HCT116 (cell line): ENCODE results near the gene FOXB2. TPM values are rescaled to one million over a fixed set of nuclear protein-coding genes. Genes with fewer than 3 reads are reported as not detected.

Experiments used
- ATAC-seq: fragments of 200-7000 bp; cut with Tn5 transposase; 2 replicates; pipeline ENCODE4 v1.9.1; 2020; ENCODE audit warnings: mild to moderate bottlenecking, moderate library complexity
- BruUV-seq: library from RNA; stranded (reverse); fragments of 400-500 nt; replicated peaks from 2 replicates; lab custom pipeline; 2021; lab: Mats Ljungman, UMichigan
- CTCF ChIA-PET: fragments of 300-600 bp; sonication (Branson Sonifier 250); formaldehyde crosslinking; loops from one replicate; lab custom pipeline; 2021; ENCODE audit warnings: antibody characterized with exemption; lab: Charles Lee
- POLR2A ChIA-PET: fragments of 300-600, 350-600 bp; sonication (Branson Sonifier 250); formaldehyde crosslinking; loops from one replicate; lab custom pipeline; 2021; ENCODE audit warnings: antibody characterized with exemption; lab: Charles Lee
- RAD21 ChIA-PET, 2 experiments: fragments of 300-600 bp; sonication (Branson Sonifier 250); formaldehyde crosslinking; loops; one replicate each; lab custom pipeline; 2023; ENCODE audit warnings: low total read pairs in 2 of 2; ENCODE audit not compliant: uncharacterized antibody in 2 of 2, unreplicated experiment in 2 of 2, low non-redundant PET in 1 of 2; lab: Charles Lee
- DNase-seq: peaks from one replicate; pipeline ENCODE4 v3.0.0-alpha.2; 2010; ENCODE audit warnings: low read depth, low spot score
- H2AFZ ChIP-seq: fragments of 200-600 bp; shearing (Covaris generic), sonication (generic); 2 replicates; pipeline ENCODE4 v1.6.1; 2017; ENCODE audit warnings: low read depth, mixed run types, mixed read lengths, antibody characterized with exemption, low read length; ENCODE audit not compliant: poor library complexity, severe bottlenecking
- H3K27ac ChIP-seq: 2 replicates; pipeline ENCODE4 v1.5.1; 2012; ENCODE audit warnings: low read depth, low read length
- H3K27me3 ChIP-seq: fragments of 200-600 bp; sonication (generic); 2 replicates; pipeline ENCODE4 v1.6.1; 2016; ENCODE audit warnings: mixed run types, low read length, mixed read lengths; ENCODE audit not compliant: insufficient read depth
- H3K36me3 ChIP-seq, 2 experiments: fragments of 200-500 bp in 1 of 2; fragments of 200-600 bp in 1 of 2; sonication (Bioruptor generic) in 1 of 2; sonication (generic) in 1 of 2; 2 replicates each; pipeline versions ENCODE4 v1.5.1 to v1.6.1; 2014 to 2016; ENCODE audit warnings: low read length in 2 of 2, inconsistent platforms in 1 of 2, mixed read lengths in 1 of 2, mixed run types in 1 of 2; ENCODE audit not compliant: insufficient read depth in 2 of 2, control insufficient read depth in 1 of 2
- H3K4me1 ChIP-seq, 2 experiments: fragments of 200-600 bp in 1 of 2; sonication (generic) in 1 of 2; 2 replicates each; pipeline versions ENCODE4 v1.5.1 to v1.6.1; 2012 to 2017; ENCODE audit warnings: low read length in 2 of 2, inconsistent platforms in 1 of 2, mild to moderate bottlenecking in 1 of 2, mixed read lengths in 1 of 2, mixed run types in 1 of 2, moderate library complexity in 1 of 2; ENCODE audit not compliant: insufficient read depth in 2 of 2, control insufficient read depth in 1 of 2
- H3K4me2 ChIP-seq: fragments of 200-600 bp; sonication (generic); 2 replicates; pipeline ENCODE4 v1.6.1; 2017; ENCODE audit warnings: mixed run types, low read length, mixed read lengths
- H3K4me3 ChIP-seq, 2 experiments: fragments of 200-600 bp in 1 of 2; sonication (generic) in 1 of 2; replicated peaks in 1 of 2; 2 replicates each; pipeline ENCODE4 v1.5.1; 2011 to 2016; ENCODE audit warnings: low read length in 2 of 2, control low read depth in 1 of 2, low read depth in 1 of 2, mild to moderate bottlenecking in 1 of 2, mixed read lengths in 1 of 2, mixed run types in 1 of 2
- H3K79me2 ChIP-seq: fragments of 200-600 bp; sonication (generic); 2 replicates; pipeline ENCODE4 v1.6.1; 2017; ENCODE audit warnings: mild to moderate bottlenecking, mixed run types, low read length, moderate library complexity, mixed read lengths; ENCODE audit not compliant: insufficient read depth
- H3K9ac ChIP-seq: fragments of 200-600 bp; sonication (generic); 2 replicates; pipeline ENCODE4 v1.6.1; 2016; ENCODE audit warnings: low read length, mixed read lengths
- H3K9me2 ChIP-seq: fragments of 200-600 bp; sonication (generic), shearing (Covaris generic); 2 replicates; pipeline ENCODE4 v1.6.1; 2017; ENCODE audit warnings: mixed run types, mild to moderate bottlenecking, moderate library complexity; ENCODE audit not compliant: insufficient read depth
- H3K9me3 ChIP-seq, 2 experiments: fragments of 200-500 bp in 1 of 2; fragments of 200-600 bp in 1 of 2; sonication (Bioruptor generic) in 1 of 2; sonication (generic) in 1 of 2; 2 replicates each; pipeline ENCODE4 v1.6.1; 2014 to 2017; ENCODE audit warnings: low read length in 2 of 2, mixed read lengths in 2 of 2, inconsistent platforms in 1 of 2, low read depth in 1 of 2, mild to moderate bottlenecking in 1 of 2, mixed run types in 1 of 2, moderate library complexity in 1 of 2; ENCODE audit not compliant: control insufficient read depth in 1 of 2, insufficient read depth in 1 of 2
- H4K20me1 ChIP-seq: fragments of 200-600 bp; sonication (generic), shearing (Covaris generic); 2 replicates; pipeline ENCODE4 v1.6.1; 2017; ENCODE audit warnings: mixed run types, mild to moderate bottlenecking, moderate library complexity; ENCODE audit not compliant: insufficient read depth
- CEBPB ChIP-seq: IDR thresholded peaks from 2 replicates; pipeline ENCODE4 v1.6.1; 2012; ENCODE audit warnings: low read depth
- ELF1 ChIP-seq: IDR thresholded peaks from 2 replicates; pipeline ENCODE4 v1.6.1; 2012; ENCODE audit warnings: low read depth, borderline replicate concordance
- EZH2 ChIP-seq: fragments of 200-600 bp; sonication (generic); IDR thresholded peaks from 2 replicates; pipeline ENCODE4 v1.6.1; 2017; ENCODE audit warnings: antibody characterized with exemption, mixed run types
- EZH2phosphoT487 ChIP-seq: fragments of 200-600 bp; IDR thresholded peaks from 2 replicates; pipeline ENCODE4 v1.6.1; 2018; ENCODE audit warnings: antibody characterized with exemption, borderline replicate concordance
- FOSL1 ChIP-seq: IDR thresholded peaks from 2 replicates; pipeline ENCODE4 v1.6.1; 2012; ENCODE audit warnings: low read depth
- JUND ChIP-seq: IDR thresholded peaks from 2 replicates; pipeline ENCODE4 v1.6.1; 2012
- POLR2AphosphoS5 ChIP-seq: IDR thresholded peaks from 2 replicates; pipeline ENCODE4 v1.6.1; 2011; ENCODE audit warnings: mild to moderate bottlenecking, low read depth, low read length, moderate library complexity
- SIN3A ChIP-seq: IDR thresholded peaks from 2 replicates; pipeline ENCODE4 v1.6.1; 2012; ENCODE audit warnings: low read depth
- SP1 ChIP-seq: IDR thresholded peaks from 2 replicates; pipeline ENCODE4 v1.6.1; 2012; ENCODE audit warnings: low read depth
- SRF ChIP-seq: IDR thresholded peaks from 2 replicates; pipeline ENCODE4 v1.6.1; 2012; ENCODE audit warnings: low read depth
- TCF7L2 ChIP-seq: IDR thresholded peaks from 2 replicates; pipeline ENCODE4 v1.7.0; 2011; ENCODE audit warnings: borderline replicate concordance, inconsistent platforms; ENCODE audit not compliant: insufficient read depth, insufficient read length; ENCODE audit errors: extremely low read depth
- ZFX ChIP-seq: fragments of 450-650 bp; IDR thresholded peaks from 2 replicates; pipeline ENCODE4 v1.6.1; 2017
- intact Hi-C: fragments of 100-400 bp; cut with micrococcal nuclease; formaldehyde crosslinking; loops from 2 replicates; pipeline ENCODE4 v1.10.0; 2022
- total RNA-seq: library from RNA; stranded (reverse); gene quantifications from one replicate; pipeline ENCODE4 v1.2.1, GENCODE V29; 2021; ENCODE audit not compliant: unreplicated experiment
- TF ChIP-seq, protein P1 (sequence below), 3 experiments: fragments of 200-600 bp in 1 of 3; sonication (generic) in 1 of 3; IDR thresholded peaks in 2 of 3; conservative IDR thresholded peaks in 1 of 3; 2 replicates each; pipeline ENCODE4 v1.5.1; 2012 to 2017; ENCODE audit warnings: low read depth in 2 of 3, low read length in 2 of 3, antibody characterized with exemption in 1 of 3, borderline replicate concordance in 1 of 3, control low read depth in 1 of 3, mild to moderate bottlenecking in 1 of 3, mixed read lengths in 1 of 3, mixed run types in 1 of 3, moderate library complexity in 1 of 3; ENCODE audit not compliant: insufficient read depth in 1 of 3
- TF ChIP-seq, protein P2 (sequence below): IDR thresholded peaks from 2 replicates; pipeline ENCODE4 v1.6.1; 2011; ENCODE audit warnings: mild to moderate bottlenecking, low read length, moderate library complexity; ENCODE audit not compliant: insufficient replicate concordance; ENCODE audit errors: extremely low read depth
- TF ChIP-seq, protein P3 (sequence below): IDR thresholded peaks from 2 replicates; pipeline ENCODE4 v1.6.1; 2012

FOXB2 gene
- total RNA-seq, 1 experiment from 2014 or later, result not detected

DNA sequence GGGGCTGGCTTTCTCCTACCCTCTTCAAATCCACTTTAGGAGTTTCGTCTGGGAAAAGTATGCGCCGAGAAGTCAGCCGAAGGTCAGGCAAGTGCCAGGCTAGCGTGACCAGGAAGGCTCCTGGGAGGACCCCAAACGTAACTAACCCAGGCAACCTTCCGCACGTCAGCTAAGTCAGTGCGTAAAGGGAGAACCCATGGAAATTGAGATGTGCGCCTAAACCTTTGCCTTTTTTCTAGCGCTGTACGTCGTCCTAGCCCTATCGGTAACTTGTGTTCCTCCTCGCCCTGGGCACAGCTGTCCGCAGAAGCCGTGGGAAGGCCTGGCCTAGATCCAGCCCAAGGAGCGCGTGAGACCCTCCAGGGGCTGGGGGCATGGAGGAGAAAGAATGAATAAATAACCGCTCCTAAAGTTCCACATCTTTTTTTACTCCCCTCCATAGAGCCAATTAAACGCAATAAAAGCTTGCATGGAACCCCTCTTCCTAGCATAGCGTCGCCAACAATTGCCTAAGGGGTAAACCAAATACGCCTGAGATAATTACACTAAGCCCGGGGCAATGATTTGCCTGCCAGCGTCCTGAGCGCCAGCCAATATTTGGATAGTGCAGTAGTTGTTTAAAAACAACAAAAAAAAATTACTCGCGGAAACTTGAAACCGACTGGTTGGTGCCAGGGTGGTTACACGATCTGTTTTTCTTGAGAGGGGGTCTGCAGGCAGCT lies 4.0 kb upstream of the FOXB2 start:
- Histone ChIP-seq H3K9ac (no peak overlapping the region), H3K4me1 (peaks cover 4 to 11% of the 10 kb centered on the region in 2 experiments; a peak in 3 of 4 replicates), H4K20me1 (no peaks in the 10 kb centered on the region), H3K4me2 (no peak overlapping the region), H2AFZ (no peak overlapping the region), H3K36me3 (no peaks in the 10 kb centered on the region), H3K9me3 (no peaks in the 10 kb centered on the region), H3K9me2 (no peaks in the 10 kb centered on the region), H3K79me2 (no peaks in the 10 kb centered on the region), H3K27ac (no peak overlapping the region), H3K27me3 (no peaks in the 10 kb centered on the region), H3K4me3 (no peak overlapping the region)
- ATAC-seq (no peak), DNase-seq (no peak)
- BruUV-seq, result no TSS peak
- intact Hi-C loops, result loop anchor here (2.0 kb wide), 1 partner anchor 135 kb away; no protein-coding TSS in a partner anchor
- ChIA-PET RAD21 (no interaction called here), POLR2A (no interaction called here), CTCF (no interaction called here)
- TF ChIP-seq EZH2 (no peak), TCF7L2 (no peak), ZFX (no peak), SIN3A (no peak)

DNA sequence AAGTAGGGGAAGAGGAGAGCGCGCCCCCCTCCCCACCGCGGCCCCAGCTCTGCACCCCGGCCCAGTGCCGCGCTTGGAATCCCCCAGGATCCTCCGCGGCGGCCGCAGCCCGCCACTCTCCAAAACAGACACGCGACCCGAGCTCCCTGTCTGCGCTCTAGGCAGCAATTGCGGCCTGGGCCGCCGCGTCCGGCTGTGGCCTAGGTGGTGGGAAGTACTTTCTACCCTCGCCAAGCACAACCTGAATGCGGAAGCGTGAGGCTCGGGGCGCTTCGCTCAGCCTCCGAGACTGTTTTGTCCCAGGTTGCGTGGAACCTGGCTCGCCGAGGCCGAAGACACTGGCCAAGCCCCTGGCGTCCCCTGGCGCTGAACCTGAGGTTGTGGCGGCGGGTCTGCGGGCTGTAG lies 3.3 kb upstream of the FOXB2 start:
- no peaks in the 10 kb centered on the region for H3K27me3 ChIP-seq
- no peak overlapping the region for H3K4me2 ChIP-seq
- no peaks in the 10 kb centered on the region for H3K9me3 ChIP-seq
- H3K9ac ChIP-seq, result no peak overlapping the region
- ATAC-seq (no peak), DNase-seq (no peak)
- no peak overlapping the region for H2AFZ ChIP-seq
- no peak overlapping the region for H3K27ac ChIP-seq
- POLR2A ChIA-PET, result no interaction called here
- no peak overlapping the region for H3K4me3 ChIP-seq
- H3K36me3 ChIP-seq, result no peaks in the 10 kb centered on the region
- no peaks in the 10 kb centered on the region for H4K20me1 ChIP-seq
- intact Hi-C loops, result no loop called here
- RAD21 ChIA-PET, result no interaction called here
- peaks cover 4 to 11% of the 10 kb centered on the region in 2 experiments; a peak in 3 of 4 replicates for H3K4me1 ChIP-seq
- no peaks in the 10 kb centered on the region for H3K9me2 ChIP-seq
- CTCF ChIA-PET, result no interaction called here
- no TSS peak for BruUV-seq
- H3K79me2 ChIP-seq, result no peaks in the 10 kb centered on the region
- no peak for TF ChIP-seq SRF
- TF ChIP-seq ZFX, result no peak
- no peak for TF ChIP-seq TCF7L2
- TF ChIP-seq SP1, result no peak
- no peak for TF ChIP-seq ELF1
- TF ChIP-seq POLR2AphosphoS5, result no peak
- TF ChIP-seq, protein P1, sequence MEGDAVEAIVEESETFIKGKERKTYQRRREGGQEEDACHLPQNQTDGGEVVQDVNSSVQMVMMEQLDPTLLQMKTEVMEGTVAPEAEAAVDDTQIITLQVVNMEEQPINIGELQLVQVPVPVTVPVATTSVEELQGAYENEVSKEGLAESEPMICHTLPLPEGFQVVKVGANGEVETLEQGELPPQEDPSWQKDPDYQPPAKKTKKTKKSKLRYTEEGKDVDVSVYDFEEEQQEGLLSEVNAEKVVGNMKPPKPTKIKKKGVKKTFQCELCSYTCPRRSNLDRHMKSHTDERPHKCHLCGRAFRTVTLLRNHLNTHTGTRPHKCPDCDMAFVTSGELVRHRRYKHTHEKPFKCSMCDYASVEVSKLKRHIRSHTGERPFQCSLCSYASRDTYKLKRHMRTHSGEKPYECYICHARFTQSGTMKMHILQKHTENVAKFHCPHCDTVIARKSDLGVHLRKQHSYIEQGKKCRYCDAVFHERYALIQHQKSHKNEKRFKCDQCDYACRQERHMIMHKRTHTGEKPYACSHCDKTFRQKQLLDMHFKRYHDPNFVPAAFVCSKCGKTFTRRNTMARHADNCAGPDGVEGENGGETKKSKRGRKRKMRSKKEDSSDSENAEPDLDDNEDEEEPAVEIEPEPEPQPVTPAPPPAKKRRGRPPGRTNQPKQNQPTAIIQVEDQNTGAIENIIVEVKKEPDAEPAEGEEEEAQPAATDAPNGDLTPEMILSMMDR (IDR thresholded peaks at IDR 0.05 in 2 of 3, conservative IDR thresholded peaks at IDR 0.05 in 1 of 3; ENCODE audit: borderline replicate concordance in 1 of 3, insufficient read depth in 1 of 3, low read depth in 2 of 3, low read length in 2 of 3), result no peak
- no peak for TF ChIP-seq FOSL1
- no peak for TF ChIP-seq CEBPB
- no peak for TF ChIP-seq JUND
- TF ChIP-seq EZH2phosphoT487, result no peak
- TF ChIP-seq, protein P2, sequence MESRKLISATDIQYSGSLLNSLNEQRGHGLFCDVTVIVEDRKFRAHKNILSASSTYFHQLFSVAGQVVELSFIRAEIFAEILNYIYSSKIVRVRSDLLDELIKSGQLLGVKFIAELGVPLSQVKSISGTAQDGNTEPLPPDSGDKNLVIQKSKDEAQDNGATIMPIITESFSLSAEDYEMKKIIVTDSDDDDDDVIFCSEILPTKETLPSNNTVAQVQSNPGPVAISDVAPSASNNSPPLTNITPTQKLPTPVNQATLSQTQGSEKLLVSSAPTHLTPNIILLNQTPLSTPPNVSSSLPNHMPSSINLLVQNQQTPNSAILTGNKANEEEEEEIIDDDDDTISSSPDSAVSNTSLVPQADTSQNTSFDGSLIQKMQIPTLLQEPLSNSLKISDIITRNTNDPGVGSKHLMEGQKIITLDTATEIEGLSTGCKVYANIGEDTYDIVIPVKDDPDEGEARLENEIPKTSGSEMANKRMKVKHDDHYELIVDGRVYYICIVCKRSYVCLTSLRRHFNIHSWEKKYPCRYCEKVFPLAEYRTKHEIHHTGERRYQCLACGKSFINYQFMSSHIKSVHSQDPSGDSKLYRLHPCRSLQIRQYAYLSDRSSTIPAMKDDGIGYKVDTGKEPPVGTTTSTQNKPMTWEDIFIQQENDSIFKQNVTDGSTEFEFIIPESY, result no peak
- no peak for TF ChIP-seq EZH2
- TF ChIP-seq SIN3A, result no peak
- TF ChIP-seq, protein P3, sequence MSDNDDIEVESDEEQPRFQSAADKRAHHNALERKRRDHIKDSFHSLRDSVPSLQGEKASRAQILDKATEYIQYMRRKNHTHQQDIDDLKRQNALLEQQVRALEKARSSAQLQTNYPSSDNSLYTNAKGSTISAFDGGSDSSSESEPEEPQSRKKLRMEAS, result no peak
